NCI-H1417 treated with DMSO at 0.1 percent for 48 hours (cell line): ENCODE results near the gene COL6A1.

Source experiments
- DNase-seq: peaks from one replicate; lab custom pipeline; 2025; lab: John Stamatoyannopoulos, UW

Gene COL6A1

GRCh38 chr21:45994086-45994661 is 12.6 kb downstream of the COL6A1 start:
- DNase-seq = no peak

- DNase-seq = no peak
Observed at GRCh38 chr21:45994759-45995685, 13.5 kb downstream of the COL6A1 start.

- no peak for DNase-seq
Observed at GRCh38 chr21:45995686-45996179, 14.2 kb downstream of the COL6A1 start.

GRCh38 chr21:45996311-45997204 is 15.0 kb downstream of the COL6A1 start:
- DNase-seq = no peak

- no peak for DNase-seq
Observed at GRCh38 chr21:45997205-45997494, 15.6 kb downstream of the COL6A1 start.

GRCh38 chr21:45997495-45998275 is 16.1 kb downstream of the COL6A1 start:
- DNase-seq = no peak

GRCh38 chr21:45998276-45998701 is 16.7 kb downstream of the COL6A1 start:
- DNase-seq = no peak

GRCh38 chr21:45998871-45999580 is 17.5 kb downstream of the COL6A1 start:
- no peak for DNase-seq

GRCh38 chr21:45999581-46000181 is 18.1 kb downstream of the COL6A1 start:
- DNase-seq = no peak

- DNase-seq = no peak
Observed at GRCh38 chr21:46000182-46000730, 18.7 kb downstream of the COL6A1 start.

- DNase-seq = no peak
Observed at GRCh38 chr21:46000731-46001641, 19.4 kb downstream of the COL6A1 start.

- DNase-seq = no peak
Observed at GRCh38 chr21:46001821-46002681, 20.5 kb downstream of the COL6A1 start.

GRCh38 chr21:46002841-46003574 is 21.4 kb downstream of the COL6A1 start:
- DNase-seq = no peak

GRCh38 chr21:46003575-46004007 is 22.0 kb downstream of the COL6A1 start:
- no peak for DNase-seq

GRCh38 chr21:46004168-46004861 is 22.7 kb downstream of the COL6A1 start:
- DNase-seq = no peak

- no peak for DNase-seq
Observed at GRCh38 chr21:46005081-46005480, 23.5 kb downstream of the COL6A1 start.

GRCh38 chr21:46005481-46005881 is 23.9 kb downstream of the COL6A1 start:
- DNase-seq = no peak
